ENCODE data around the gene FRMD4A. TPM values are rescaled to one million over a fixed set of nuclear protein-coding genes. Genes with fewer than 3 reads are reported as not detected.

Gene FRMD4A
- total and polyA plus RNA-seq, 7 donors = 2.9 to 9.1 (median 6.2) TPM

DNA sequence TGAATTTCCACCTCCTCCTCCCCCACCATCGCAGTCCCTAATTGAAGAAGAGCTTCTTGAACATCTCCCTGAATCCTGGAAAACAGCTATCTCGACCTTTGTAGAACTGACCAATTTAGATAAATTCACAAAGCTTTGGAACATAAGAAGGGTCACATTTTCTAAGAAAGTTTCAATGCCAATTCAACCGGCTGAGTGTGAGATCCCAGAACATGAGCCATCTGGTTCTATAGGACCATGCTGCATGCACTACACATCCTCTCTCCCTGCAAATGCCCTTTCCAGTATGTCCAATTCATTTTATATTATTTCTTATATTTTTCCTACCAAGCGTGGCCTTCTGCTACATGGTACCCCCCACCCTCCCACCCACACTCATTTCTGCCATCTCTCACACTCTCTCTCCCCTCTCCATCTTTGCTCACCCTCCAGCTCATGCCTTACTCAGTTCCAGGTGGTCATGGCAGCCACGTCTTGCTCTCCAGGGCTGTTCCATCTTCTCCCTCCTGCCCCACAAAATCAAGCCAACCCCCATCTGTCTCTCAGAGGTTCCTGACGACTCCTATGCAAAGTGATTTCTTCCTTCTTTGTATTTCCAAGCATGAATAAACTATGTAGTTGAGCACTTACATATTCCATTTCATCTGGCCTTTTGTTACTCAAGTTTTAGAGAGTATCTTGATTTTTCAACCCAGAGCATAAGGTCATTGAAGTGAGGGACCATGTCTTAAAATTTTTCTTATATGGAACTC is 19.3 kb downstream of the FRMD4A start:
- H3K27ac ChIP-seq = no peak overlapping the region
- intact Hi-C loops (cut with DNase I) = no loop called here
- no peaks in the 10 kb centered on the region for H3K36me3 ChIP-seq (ENCODE audit: insufficient read depth in 1 of 2, low read depth in 1 of 2)
- H3K27me3 ChIP-seq (ENCODE audit: insufficient read depth in 3 of 3, low read length in 2 of 3) = peaks cover 0 to 10% (median 0%) of the 10 kb centered on the region in 3 donors
- no peak for DNase-seq
- 79 to 89% (median 82%) methylated on average over 6 of the region's 6 CpGs for WGBS, 3 donors
- ATAC-seq = no peak
- no peak overlapping the region for H3K4me3 ChIP-seq
- TF ChIP-seq, protein P1, sequence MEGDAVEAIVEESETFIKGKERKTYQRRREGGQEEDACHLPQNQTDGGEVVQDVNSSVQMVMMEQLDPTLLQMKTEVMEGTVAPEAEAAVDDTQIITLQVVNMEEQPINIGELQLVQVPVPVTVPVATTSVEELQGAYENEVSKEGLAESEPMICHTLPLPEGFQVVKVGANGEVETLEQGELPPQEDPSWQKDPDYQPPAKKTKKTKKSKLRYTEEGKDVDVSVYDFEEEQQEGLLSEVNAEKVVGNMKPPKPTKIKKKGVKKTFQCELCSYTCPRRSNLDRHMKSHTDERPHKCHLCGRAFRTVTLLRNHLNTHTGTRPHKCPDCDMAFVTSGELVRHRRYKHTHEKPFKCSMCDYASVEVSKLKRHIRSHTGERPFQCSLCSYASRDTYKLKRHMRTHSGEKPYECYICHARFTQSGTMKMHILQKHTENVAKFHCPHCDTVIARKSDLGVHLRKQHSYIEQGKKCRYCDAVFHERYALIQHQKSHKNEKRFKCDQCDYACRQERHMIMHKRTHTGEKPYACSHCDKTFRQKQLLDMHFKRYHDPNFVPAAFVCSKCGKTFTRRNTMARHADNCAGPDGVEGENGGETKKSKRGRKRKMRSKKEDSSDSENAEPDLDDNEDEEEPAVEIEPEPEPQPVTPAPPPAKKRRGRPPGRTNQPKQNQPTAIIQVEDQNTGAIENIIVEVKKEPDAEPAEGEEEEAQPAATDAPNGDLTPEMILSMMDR (IDR thresholded peaks at IDR 0.05) = no peak
- H3K4me1 ChIP-seq = no peaks in the 10 kb centered on the region
- no peaks in the 10 kb centered on the region for H3K9me3 ChIP-seq

DNA sequence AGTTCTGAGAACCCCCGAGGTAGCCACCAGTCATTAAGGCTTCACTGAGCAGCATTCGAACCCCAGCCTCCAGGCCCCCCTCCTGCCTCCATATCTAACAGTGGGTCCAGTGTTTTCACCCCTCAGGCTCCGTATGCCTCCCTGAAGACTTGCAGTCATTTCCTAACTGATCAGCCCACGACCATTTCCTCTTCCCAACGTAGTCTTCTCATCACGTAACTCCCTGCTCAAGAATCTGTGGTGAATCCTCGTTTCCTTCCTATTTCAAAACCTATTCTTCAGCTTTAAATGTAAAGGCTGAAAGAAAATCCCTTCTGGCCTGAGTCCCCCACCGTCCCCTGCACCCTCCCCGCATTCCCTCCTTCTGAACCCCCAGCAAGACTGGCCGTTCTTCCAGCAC is 21.1 kb downstream of the FRMD4A start:
- no peak for DNase-seq
- H3K36me3 ChIP-seq (ENCODE audit: insufficient read depth in 1 of 2, low read depth in 1 of 2) = no peaks in the 10 kb centered on the region
- 66 to 84% (median 79%) methylated on average over 10 of the region's 10 CpGs for WGBS, 3 donors
- no peak overlapping the region for H3K27ac ChIP-seq
- intact Hi-C loops (cut with DNase I) = no loop called here
- no peak for ATAC-seq
- peaks cover 0 to under 1% (median 0%) of the 10 kb centered on the region in 3 donors for H3K27me3 ChIP-seq (ENCODE audit: insufficient read depth in 3 of 3, low read length in 2 of 3)
- TF ChIP-seq, protein P1 (IDR thresholded peaks at IDR 0.05) = no peak
- no peak overlapping the region for H3K4me3 ChIP-seq
- H3K4me1 ChIP-seq = no peaks in the 10 kb centered on the region
- H3K9me3 ChIP-seq = no peaks in the 10 kb centered on the region

DNA sequence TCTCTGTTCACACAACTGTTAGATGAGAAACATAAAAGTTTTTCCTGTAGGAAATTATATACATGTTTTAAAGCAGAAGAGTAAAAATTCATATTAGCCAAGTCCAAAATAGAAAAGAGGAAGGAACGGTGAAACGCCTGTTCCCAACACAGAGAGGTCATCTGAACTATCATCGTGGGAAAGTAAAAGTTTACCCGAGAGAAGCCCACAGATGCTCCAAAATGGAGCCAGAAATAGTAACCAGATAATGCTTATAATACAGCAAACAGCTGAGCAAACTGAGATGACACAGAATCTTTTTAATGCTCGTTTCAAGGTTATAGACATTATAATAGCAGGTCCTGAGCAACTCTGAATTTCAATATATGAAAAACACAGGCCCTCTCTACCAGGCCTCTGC is 24.5 kb downstream of the FRMD4A start:
- no peak for DNase-seq
- intact Hi-C loops (cut with DNase I) = no loop called here
- no peak for ATAC-seq
- TF ChIP-seq, protein P1 (IDR thresholded peaks at IDR 0.05) = no peak
- Histone ChIP-seq H3K9me3 (no peaks in the 10 kb centered on the region), H3K4me1 (no peaks in the 10 kb centered on the region), H3K4me3 (no peak overlapping the region), H3K27ac (no peak overlapping the region), H3K27me3 (ENCODE audit: insufficient read depth in 3 of 3, low read length in 2 of 3) (no peaks in the 10 kb centered on the region), H3K36me3 (ENCODE audit: insufficient read depth in 1 of 2, low read depth in 1 of 2) (no peaks in the 10 kb centered on the region)
- 8 to 16% (median 9%) methylated on average over 5 of the region's 5 CpGs for WGBS, 3 donors

DNA sequence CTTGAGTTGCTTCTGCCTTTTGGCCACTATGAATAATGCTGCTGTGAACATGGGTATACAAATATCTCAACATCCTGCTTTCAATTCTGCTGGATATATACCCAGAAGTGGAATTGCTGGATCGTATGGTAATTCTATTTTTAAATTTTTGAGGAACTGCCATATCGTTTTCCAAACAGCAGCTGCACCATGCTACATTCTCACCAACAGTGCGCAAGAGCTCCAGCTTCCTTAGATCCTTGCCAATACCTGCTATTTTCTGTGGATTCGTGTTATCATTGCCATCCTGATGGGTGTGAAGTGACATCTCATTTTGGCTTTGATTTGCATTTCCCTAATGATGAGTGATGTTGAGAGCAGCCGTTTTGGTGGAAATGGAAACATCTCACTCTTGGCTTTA is 26.7 kb downstream of the FRMD4A start:
- DNase-seq (no peak), ATAC-seq (no peak)
- intact Hi-C loops (cut with DNase I) = no loop called here
- no peak overlapping the region for H3K4me3 ChIP-seq
- no peaks in the 10 kb centered on the region for H3K9me3 ChIP-seq
- TF ChIP-seq, protein P1 (IDR thresholded peaks at IDR 0.05) = no peak
- no peaks in the 10 kb centered on the region for H3K27me3 ChIP-seq (ENCODE audit: insufficient read depth in 3 of 3, low read length in 2 of 3)
- no peaks in the 10 kb centered on the region for H3K4me1 ChIP-seq
- H3K27ac ChIP-seq = no peak overlapping the region
- 15 to 25% (median 23%) methylated on average over 5 of the region's 5 CpGs for WGBS, 3 donors
- H3K36me3 ChIP-seq (ENCODE audit: insufficient read depth in 1 of 2, low read depth in 1 of 2) = no peaks in the 10 kb centered on the region

DNA sequence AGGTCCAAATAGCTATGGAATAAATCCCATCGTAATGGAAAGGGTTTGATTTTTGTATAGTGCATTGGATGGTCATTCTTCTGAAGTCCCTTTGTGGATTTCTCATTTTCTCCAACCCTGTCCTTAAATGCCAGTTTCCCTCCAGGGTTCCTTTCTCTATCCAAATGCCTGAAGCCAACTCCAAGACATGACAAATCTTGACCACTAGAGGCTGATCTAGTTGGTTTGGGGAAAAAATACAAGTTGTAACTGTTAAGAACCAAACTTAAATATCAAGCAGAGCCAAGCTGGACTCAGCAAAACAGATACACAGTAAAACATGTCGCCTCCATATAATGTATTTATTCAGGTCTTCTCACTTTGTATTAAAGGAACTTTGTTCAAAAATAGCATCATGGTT is 28.7 kb downstream of the FRMD4A start:
- Histone ChIP-seq H3K36me3 (ENCODE audit: insufficient read depth in 1 of 2, low read depth in 1 of 2) (no peaks in the 10 kb centered on the region), H3K4me1 (no peaks in the 10 kb centered on the region), H3K27me3 (ENCODE audit: insufficient read depth in 3 of 3, low read length in 2 of 3) (no peaks in the 10 kb centered on the region), H3K9me3 (no peaks in the 10 kb centered on the region), H3K27ac (no peak overlapping the region), H3K4me3 (no peak overlapping the region)
- 74 to 80% (median 75%) methylated on average over 2 of the region's 2 CpGs for WGBS, 3 donors
- ATAC-seq = no peak
- intact Hi-C loops (cut with DNase I) = no loop called here
- TF ChIP-seq, protein P1 (IDR thresholded peaks at IDR 0.05) = no peak
- DNase-seq = no peak

Data from psoas muscle (tissue), 8 donors.